HG02852 (cell line): ENCODE measurements around the gene LGR4.
"Not testable (repeated sequence)": the region's sequence is repeated elsewhere in the genome, so short reads cannot be mapped to it uniquely, and the experiment has no call there.

Experiments
- ATAC-seq: cut with Tn5 transposase; IDR thresholded peaks from one replicate; pipeline ENCODE4 v1.9.1; 2021; ENCODE audit warnings: mild to moderate bottlenecking, moderate library complexity; ENCODE audit not compliant: unreplicated experiment

Gene LGR4

GRCh38 chr11:27459191-27459590, 13.4 kb downstream of the LGR4 start:
- no peak for ATAC-seq

- no peak for ATAC-seq
These were observed 14.4 kb downstream of the LGR4 start for GRCh38 chr11:27458182-27458581.

- ATAC-seq = no peak
These were observed 15.7 kb downstream of the LGR4 start for GRCh38 chr11:27456795-27457329.

GRCh38 chr11:27456140-27456794, 16.3 kb downstream of the LGR4 start:
- no peak for ATAC-seq

- no peak for ATAC-seq
These were observed 16.9 kb downstream of the LGR4 start for GRCh38 chr11:27455667-27456066.

- no peak for ATAC-seq
These were observed 18.9 kb downstream of the LGR4 start for GRCh38 chr11:27453701-27454100.

- no peak for ATAC-seq
These were observed 20.4 kb downstream of the LGR4 start for GRCh38 chr11:27452147-27452546.

GRCh38 chr11:27451244-27451965, 21.2 kb downstream of the LGR4 start:
- no peak for ATAC-seq

- not testable (repeated sequence) for ATAC-seq
These were observed 24.4 kb downstream of the LGR4 start for GRCh38 chr11:27448184-27448540.

- no peak for ATAC-seq
These were observed 25.1 kb downstream of the LGR4 start for GRCh38 chr11:27447288-27448183.

GRCh38 chr11:27445625-27446024, 27.0 kb downstream of the LGR4 start:
- no peak for ATAC-seq

GRCh38 chr11:27444801-27445215, 27.8 kb downstream of the LGR4 start:
- ATAC-seq = no peak

- ATAC-seq = no peak
These were observed 28.7 kb downstream of the LGR4 start for GRCh38 chr11:27443746-27444507.

- no peak for ATAC-seq
These were observed 29.4 kb downstream of the LGR4 start for GRCh38 chr11:27443227-27443626.

- no peak for ATAC-seq
These were observed 32.5 kb downstream of the LGR4 start for GRCh38 chr11:27440090-27440489.

GRCh38 chr11:27438595-27438981, 34.0 kb downstream of the LGR4 start:
- no peak for ATAC-seq

GRCh38 chr11:27437829-27438594, 34.6 kb downstream of the LGR4 start:
- no peak for ATAC-seq

GRCh38 chr11:27436916-27437315, 35.7 kb downstream of the LGR4 start:
- no peak for ATAC-seq

- no peak for ATAC-seq
These were observed 38.8 kb downstream of the LGR4 start for GRCh38 chr11:27433742-27434141.

GRCh38 chr11:27431808-27432207, 40.8 kb downstream of the LGR4 start:
- ATAC-seq = no peak
